GM19025 (cell line): ENCODE results near the gene RNF111.
A peak's percentile ranks its signal among the peaks of the same experiment; 100 is the strongest.
"Not testable (repeated sequence)": the region's sequence is repeated elsewhere in the genome, so short reads cannot be mapped to it uniquely, and the experiment has no call there.

ENCODE experiments used
- ATAC-seq: cut with Tn5 transposase; IDR thresholded peaks from one replicate; pipeline ENCODE4 v1.9.1; 2021; ENCODE audit warnings: mild to moderate bottlenecking, low read depth, moderate library complexity; ENCODE audit not compliant: unreplicated experiment

RNF111 gene

GRCh38 chr15:59127255-59127654 lies 139.8 kb downstream of the RNF111 start:
- ATAC-seq: not testable (repeated sequence)

- ATAC-seq: no peak
These were observed 144.0 kb downstream of the RNF111 start for GRCh38 chr15:59131456-59131855.

GRCh38 chr15:59131969-59132562 lies 144.6 kb downstream of the RNF111 start:
- no peak for ATAC-seq

GRCh38 chr15:59133929-59134427 lies 146.5 kb downstream of the RNF111 start:
- ATAC-seq: no peak

GRCh38 chr15:59137566-59137965 lies 150.1 kb downstream of the RNF111 start:
- ATAC-seq: no peak

- peak; percentile 71 for ATAC-seq
These were observed 150.8 kb downstream of the RNF111 start for GRCh38 chr15:59138243-59138642.

GRCh38 chr15:59140422-59141226 lies 153.2 kb downstream of the RNF111 start:
- no peak for ATAC-seq

GRCh38 chr15:59143281-59143680 lies 155.8 kb downstream of the RNF111 start:
- ATAC-seq: no peak

GRCh38 chr15:59144594-59144993 lies 157.1 kb downstream of the RNF111 start:
- ATAC-seq: not testable (repeated sequence)
